ENCODE results near the gene WWC2. TPM values are rescaled to one million over a fixed set of nuclear protein-coding genes. Genes with fewer than 3 reads are reported as not detected.

WWC2 gene
- total and polyA plus RNA-seq, 2 experiments from 2014 or later: 19.3 to 24.7 TPM

DNA sequence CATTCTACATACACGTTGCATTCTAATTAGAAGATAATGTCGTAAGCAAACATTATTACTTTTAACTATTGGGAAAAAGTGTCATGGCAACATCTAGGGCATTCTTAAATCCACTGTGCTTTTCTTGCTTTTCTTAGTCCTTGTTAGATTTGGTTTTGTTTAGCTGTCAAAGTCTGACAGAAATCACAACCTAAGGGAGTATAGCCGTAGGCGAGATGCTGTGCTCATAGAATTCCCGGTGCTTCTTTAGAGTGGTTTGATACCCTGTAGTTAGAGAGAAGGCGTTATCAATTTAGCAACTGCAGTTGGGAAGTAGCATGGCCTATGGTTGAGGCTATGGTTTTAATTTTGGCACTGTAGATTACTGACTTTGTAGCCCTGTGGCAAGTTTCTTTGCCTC lies 45.7 kb downstream of the WWC2 start:
- H4K20me1 ChIP-seq (ENCODE audit: insufficient read depth, poor library complexity, severe bottlenecking): peaks cover 5% of the 10 kb centered on the region
- H3K36me3 ChIP-seq (replicated peaks; ENCODE audit: insufficient read depth, low read depth): no peaks in the 10 kb centered on the region
- no peak overlapping the region for H3K4me2 ChIP-seq
- H3K27me3 ChIP-seq: no peaks in the 10 kb centered on the region
- no peaks in the 10 kb centered on the region for H3K9me3 ChIP-seq (ENCODE audit: low read depth)
- H2AFZ ChIP-seq: no peak overlapping the region
- 84% methylated on average over 6 of the region's 6 CpGs for WGBS (ENCODE audit: low lambda C conversion rate, missing lambda C conversion rate)
- peaks cover 22% of the 10 kb centered on the region for H3K4me1 ChIP-seq (ENCODE audit: insufficient read depth)
- peaks cover 69% of the 10 kb centered on the region for H3K79me2 ChIP-seq
- no peaks in the 10 kb centered on the region for H3K9me2 ChIP-seq (replicated peaks; ENCODE audit: insufficient read depth)
- no peak for DNase-seq (ENCODE audit: low spot score)
- H3K27ac ChIP-seq: no peak overlapping the region
- TF ChIP-seq, protein P1, sequence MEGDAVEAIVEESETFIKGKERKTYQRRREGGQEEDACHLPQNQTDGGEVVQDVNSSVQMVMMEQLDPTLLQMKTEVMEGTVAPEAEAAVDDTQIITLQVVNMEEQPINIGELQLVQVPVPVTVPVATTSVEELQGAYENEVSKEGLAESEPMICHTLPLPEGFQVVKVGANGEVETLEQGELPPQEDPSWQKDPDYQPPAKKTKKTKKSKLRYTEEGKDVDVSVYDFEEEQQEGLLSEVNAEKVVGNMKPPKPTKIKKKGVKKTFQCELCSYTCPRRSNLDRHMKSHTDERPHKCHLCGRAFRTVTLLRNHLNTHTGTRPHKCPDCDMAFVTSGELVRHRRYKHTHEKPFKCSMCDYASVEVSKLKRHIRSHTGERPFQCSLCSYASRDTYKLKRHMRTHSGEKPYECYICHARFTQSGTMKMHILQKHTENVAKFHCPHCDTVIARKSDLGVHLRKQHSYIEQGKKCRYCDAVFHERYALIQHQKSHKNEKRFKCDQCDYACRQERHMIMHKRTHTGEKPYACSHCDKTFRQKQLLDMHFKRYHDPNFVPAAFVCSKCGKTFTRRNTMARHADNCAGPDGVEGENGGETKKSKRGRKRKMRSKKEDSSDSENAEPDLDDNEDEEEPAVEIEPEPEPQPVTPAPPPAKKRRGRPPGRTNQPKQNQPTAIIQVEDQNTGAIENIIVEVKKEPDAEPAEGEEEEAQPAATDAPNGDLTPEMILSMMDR (IDR thresholded peaks at IDR 0.05; ENCODE audit: poor library complexity): no peak
- TF ChIP-seq EZH2phosphoT487 (IDR thresholded peaks at IDR 0.05; ENCODE audit: low read depth, severe bottlenecking, unreplicated experiment) (no peak), EZH2 (IDR thresholded peaks at IDR 0.05; ENCODE audit: borderline replicate concordance) (no peak)
- H3K4me3 ChIP-seq: no peak overlapping the region

DNA sequence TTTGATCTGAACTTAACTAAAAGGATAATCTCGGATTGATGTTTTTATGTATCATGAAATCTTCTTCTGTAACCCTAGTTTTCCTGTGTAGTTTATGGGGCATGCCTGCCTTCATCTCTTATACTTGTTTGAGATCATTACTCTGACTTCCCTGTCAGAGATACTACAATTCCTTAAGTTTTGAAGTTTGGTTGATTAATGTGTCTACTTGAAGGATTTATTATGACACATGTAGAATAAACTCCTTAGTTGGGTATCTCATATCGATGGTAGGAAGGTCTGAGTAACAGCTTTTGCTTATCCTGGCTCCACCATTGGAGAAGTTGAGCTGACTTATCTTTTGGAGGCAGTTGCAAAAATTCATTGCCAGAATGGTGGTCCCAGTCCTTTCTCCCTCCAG lies 46.7 kb downstream of the WWC2 start:
- H3K4me3 ChIP-seq: no peak overlapping the region
- H3K27me3 ChIP-seq: no peaks in the 10 kb centered on the region
- H3K79me2 ChIP-seq: peaks cover 68% of the 10 kb centered on the region
- no peak overlapping the region for H3K27ac ChIP-seq
- TF ChIP-seq, protein P1 (IDR thresholded peaks at IDR 0.05; ENCODE audit: poor library complexity): no peak
- TF ChIP-seq EZH2phosphoT487 (IDR thresholded peaks at IDR 0.05; ENCODE audit: low read depth, severe bottlenecking, unreplicated experiment): no peak
- TF ChIP-seq EZH2 (IDR thresholded peaks at IDR 0.05; ENCODE audit: borderline replicate concordance): no peak
- H3K9me3 ChIP-seq (ENCODE audit: low read depth): no peaks in the 10 kb centered on the region
- H3K4me2 ChIP-seq: no peak overlapping the region
- no peak overlapping the region for H2AFZ ChIP-seq
- DNase-seq (ENCODE audit: low spot score): no peak
- WGBS (ENCODE audit: low lambda C conversion rate, missing lambda C conversion rate): 71% methylated on average over 2 of the region's 2 CpGs
- peaks cover 5% of the 10 kb centered on the region for H4K20me1 ChIP-seq (ENCODE audit: insufficient read depth, poor library complexity, severe bottlenecking)
- no peaks in the 10 kb centered on the region for H3K36me3 ChIP-seq (replicated peaks; ENCODE audit: insufficient read depth, low read depth)
- no peaks in the 10 kb centered on the region for H3K9me2 ChIP-seq (replicated peaks; ENCODE audit: insufficient read depth)
- peaks cover 22% of the 10 kb centered on the region for H3K4me1 ChIP-seq (ENCODE audit: insufficient read depth)

DNA sequence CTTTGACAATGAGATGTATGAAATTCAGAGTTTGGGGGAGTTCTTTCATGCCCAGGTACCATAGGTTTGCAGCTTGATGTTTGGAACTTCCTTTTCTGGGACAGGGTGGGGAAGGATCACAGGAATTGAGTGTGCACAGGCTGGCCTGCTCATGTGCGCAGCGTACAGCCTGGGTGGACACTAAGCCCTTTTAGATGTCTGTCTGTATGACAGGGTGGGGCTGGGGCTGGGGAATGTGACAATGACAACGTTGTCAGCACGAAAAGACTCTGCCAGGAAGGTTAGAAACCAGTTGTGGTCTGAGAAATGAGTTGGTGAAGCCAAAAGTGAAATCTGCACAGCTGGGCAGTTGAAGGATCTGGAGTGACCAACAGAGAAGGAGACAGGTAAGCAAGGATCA lies 47.4 kb downstream of the WWC2 start:
- DNase-seq (ENCODE audit: low spot score): no peak
- Histone ChIP-seq H3K36me3 (replicated peaks; ENCODE audit: insufficient read depth, low read depth) (no peaks in the 10 kb centered on the region), H3K4me1 (ENCODE audit: insufficient read depth) (peaks cover 22% of the 10 kb centered on the region), H3K4me3 (no peak overlapping the region), H3K9me2 (replicated peaks; ENCODE audit: insufficient read depth) (no peaks in the 10 kb centered on the region), H3K27me3 (no peaks in the 10 kb centered on the region), H4K20me1 (ENCODE audit: insufficient read depth, poor library complexity, severe bottlenecking) (peaks cover 5% of the 10 kb centered on the region), H3K4me2 (no peak overlapping the region), H2AFZ (no peak overlapping the region), H3K9me3 (ENCODE audit: low read depth) (no peaks in the 10 kb centered on the region), H3K27ac (no peak overlapping the region), H3K79me2 (peaks cover 61% of the 10 kb centered on the region)
- WGBS (ENCODE audit: low lambda C conversion rate, missing lambda C conversion rate): 65% methylated on average over 4 of the region's 4 CpGs
- TF ChIP-seq EZH2phosphoT487 (IDR thresholded peaks at IDR 0.05; ENCODE audit: low read depth, severe bottlenecking, unreplicated experiment): no peak
- TF ChIP-seq EZH2 (IDR thresholded peaks at IDR 0.05; ENCODE audit: borderline replicate concordance): no peak
- TF ChIP-seq, protein P1 (IDR thresholded peaks at IDR 0.05; ENCODE audit: poor library complexity): no peak

DNA sequence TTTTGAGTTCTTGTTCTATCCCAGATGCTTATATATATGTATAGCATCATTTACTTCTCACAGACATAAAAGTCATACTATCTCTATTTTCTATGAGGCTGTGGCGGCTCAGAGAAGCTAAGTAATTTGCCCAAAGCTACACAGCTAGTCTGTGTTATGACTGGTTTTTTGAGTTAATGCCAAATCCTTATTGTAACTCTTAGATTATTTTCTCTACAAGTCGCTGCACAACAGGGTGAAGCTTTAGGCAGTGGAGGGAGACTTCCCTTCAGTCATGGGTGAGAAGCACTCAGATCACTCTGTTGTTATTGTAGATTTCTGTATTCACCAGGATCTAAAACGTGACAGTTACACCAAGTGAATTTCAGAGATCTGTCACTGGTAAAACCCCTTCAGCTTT lies 48.1 kb downstream of the WWC2 start:
- Histone ChIP-seq H3K4me3 (no peak overlapping the region), H3K36me3 (replicated peaks; ENCODE audit: insufficient read depth, low read depth) (no peaks in the 10 kb centered on the region), H3K27me3 (no peaks in the 10 kb centered on the region), H3K9me3 (ENCODE audit: low read depth) (no peaks in the 10 kb centered on the region), H3K9me2 (replicated peaks; ENCODE audit: insufficient read depth) (no peaks in the 10 kb centered on the region), H3K4me2 (no peak overlapping the region), H3K79me2 (peaks cover 59% of the 10 kb centered on the region), H4K20me1 (ENCODE audit: insufficient read depth, poor library complexity, severe bottlenecking) (peaks cover 5% of the 10 kb centered on the region), H3K27ac (no peak overlapping the region), H2AFZ (no peak overlapping the region), H3K4me1 (ENCODE audit: insufficient read depth) (peaks cover 19% of the 10 kb centered on the region)
- TF ChIP-seq, protein P1 (IDR thresholded peaks at IDR 0.05; ENCODE audit: poor library complexity): no peak
- TF ChIP-seq EZH2 (IDR thresholded peaks at IDR 0.05; ENCODE audit: borderline replicate concordance) (no peak), EZH2phosphoT487 (IDR thresholded peaks at IDR 0.05; ENCODE audit: low read depth, severe bottlenecking, unreplicated experiment) (no peak)
- WGBS (ENCODE audit: low lambda C conversion rate, missing lambda C conversion rate): 84% methylated on average over 3 of the region's 3 CpGs
- DNase-seq (ENCODE audit: low spot score): no peak
